K562 (cell line): ENCODE measurements around the gene ABCA13. TPM values are rescaled to one million over a fixed set of nuclear protein-coding genes. Genes with fewer than 3 reads are reported as not detected.
A peak's percentile ranks its signal among the peaks of the same experiment; 100 is the strongest.

Source experiments
- ATAC-seq: fragments of 200-7000 bp; cut with Tn5 transposase; 3 replicates; pipeline ENCODE4 v1.9.1; 2020; ENCODE audit warnings: moderate library complexity
- BruUV-seq: library from RNA; stranded (reverse); fragments of 400-500 nt; replicated peaks from 2 replicates; lab custom pipeline; 2021; lab: Mats Ljungman, UMichigan
- CTCF ChIA-PET: fragments of 300-600 bp; formaldehyde crosslinking; extraction: SDS; loops from one replicate; lab custom pipeline; 2021; ENCODE audit warnings: low intra/inter-chr PET ratio; lab: Yijun Ruan, JAX
- POLR2A ChIA-PET: fragments of 300-600, 350-650 bp; sonication (Branson Sonifier 250); formaldehyde crosslinking; extraction: SDS; loops from one replicate; lab custom pipeline; 2021; ENCODE audit warnings: antibody characterized with exemption, inconsistent platforms; lab: Yijun Ruan, JAX
- DNase-seq, 4 experiments: peaks; one replicate each; pipeline versions ENCODE4 v3.0.0 to v3.0.0-alpha.2; 2011 to 2018; ENCODE audit warnings: low spot score in 3 of 4, mixed read lengths in 3 of 4; ENCODE audit errors: extremely low read depth in 1 of 4
- FAIRE-seq: peaks from 2 replicates; lab custom pipeline; 2011; peaks lifted over from hg19 to GRCh38; lab: Jason Lieb, UNC
- H2AFZ ChIP-seq: 2 replicates; pipeline ENCODE4 v1.6.0; 2011; ENCODE audit warnings: low read depth, low read length, control low read depth, inconsistent platforms
- H3K27ac ChIP-seq: fragments of 200-600 bp; 3 replicates; pipeline ENCODE4 v1.8.0; 2011; ENCODE audit warnings: low read depth, mild to moderate bottlenecking, control low read depth, inconsistent platforms, low read length, moderate library complexity, mixed read lengths; ENCODE audit errors: extremely low read depth
- H3K27me3 ChIP-seq, 2 experiments: fragments of 300-600 bp in 1 of 2; 2 replicates in 1 of 2; 3 replicates in 1 of 2; pipeline versions ENCODE4 v1.6.0 to v1.8.0; 2011; ENCODE audit warnings: inconsistent platforms in 2 of 2, low read length in 2 of 2, mild to moderate bottlenecking in 1 of 2, mixed read lengths in 1 of 2, moderate library complexity in 1 of 2; ENCODE audit not compliant: control insufficient read depth in 2 of 2, insufficient read depth in 2 of 2
- H3K36me3 ChIP-seq: fragments of 300-600 bp; 3 replicates; pipeline ENCODE4 v1.8.0; 2011; ENCODE audit warnings: mild to moderate bottlenecking, low read length, inconsistent platforms; ENCODE audit not compliant: control insufficient read depth, insufficient read depth
- H3K4me1 ChIP-seq, 2 experiments: fragments of 200-600 bp in 1 of 2; replicated peaks in 1 of 2; 2 replicates in 1 of 2; 3 replicates in 1 of 2; pipeline versions ENCODE4 v1.5.1 to v1.8.0; 2011; ENCODE audit warnings: inconsistent platforms in 2 of 2, low read length in 2 of 2, mild to moderate bottlenecking in 1 of 2, mixed read lengths in 1 of 2, moderate library complexity in 1 of 2; ENCODE audit not compliant: control insufficient read depth in 2 of 2, insufficient read depth in 2 of 2
- H3K4me2 ChIP-seq: 2 replicates; pipeline ENCODE4 v1.6.1; 2011; ENCODE audit warnings: low read length, control low read depth, inconsistent platforms, mixed read lengths; ENCODE audit not compliant: insufficient read depth
- H3K4me3 ChIP-seq: fragments of 200-600 bp; sonication (generic), shearing (Covaris generic); 2 replicates; pipeline ENCODE4 v1.5.1; 2016; ENCODE audit warnings: control low read depth, inconsistent platforms
- H3K79me2 ChIP-seq: fragments of 200-600 bp; 3 replicates; pipeline ENCODE4 v1.8.0; 2011; ENCODE audit warnings: low read length, inconsistent platforms; ENCODE audit not compliant: control insufficient read depth, insufficient read depth
- H3K9ac ChIP-seq, 2 experiments: 2 replicates each; pipeline versions ENCODE4 v1.6.0 to v1.6.1; 2011; ENCODE audit warnings: low read depth in 2 of 2, low read length in 2 of 2, control low read depth in 1 of 2, inconsistent platforms in 1 of 2, mild to moderate bottlenecking in 1 of 2, mixed read lengths in 1 of 2; ENCODE audit not compliant: insufficient read depth in 1 of 2
- H3K9me1 ChIP-seq: one replicate; pipeline ENCODE4 v1.6.0; 2011; ENCODE audit warnings: inconsistent platforms, mild to moderate bottlenecking, low read length, moderate library complexity; ENCODE audit not compliant: control insufficient read depth, insufficient read depth
- H3K9me3 ChIP-seq: replicated peaks from 2 replicates; pipeline ENCODE4 v1.5.1; 2011; ENCODE audit warnings: low read depth, low read length, inconsistent platforms; ENCODE audit not compliant: control insufficient read depth, insufficient read depth
- H4K20me1 ChIP-seq: replicated peaks from 2 replicates; pipeline ENCODE4 v1.6.1; 2011; ENCODE audit warnings: low read length, inconsistent platforms, mixed read lengths; ENCODE audit not compliant: control insufficient read depth, insufficient read depth
- MTF1 ChIP-seq: fragments of 250-450 bp; sonication (Bioruptor Pico); IDR thresholded peaks from 2 replicates; pipeline ENCODE4 v1.9.0; 2021; ENCODE audit warnings: moderate library complexity, mild to moderate bottlenecking, inconsistent platforms, borderline replicate concordance
- MXD1 ChIP-seq: fragments of 250-450 bp; sonication (Bioruptor Pico); IDR thresholded peaks from 2 replicates; pipeline ENCODE4 v1.8.0; 2021; ENCODE audit warnings: borderline replicate concordance, mild to moderate bottlenecking, moderate library complexity; ENCODE audit not compliant: poor library complexity, severe bottlenecking
- OTX1 ChIP-seq: fragments of 450-650 bp; formaldehyde crosslinking; IDR thresholded peaks from 2 replicates; pipeline ENCODE4 v1.4.0; 2022; ENCODE audit warnings: mild to moderate bottlenecking
- PHB ChIP-seq: fragments of 250-450 bp; sonication (Bioruptor Pico); IDR thresholded peaks from 2 replicates; pipeline ENCODE4 v1.5.0; 2021
- PHF8 ChIP-seq: fragments of 200-600 bp; sonication (generic); IDR thresholded peaks from 2 replicates; pipeline ENCODE4 v1.6.1; 2012; ENCODE audit warnings: mixed run types, mild to moderate bottlenecking, inconsistent platforms, low read length, moderate library complexity, borderline replicate concordance
- RAD21 ChIP-seq, 2 experiments: fragments of 250-450 bp in 1 of 2; fragments of 450-650 bp in 1 of 2; sonication (Bioruptor Pico) in 1 of 2; formaldehyde crosslinking in 1 of 2; IDR thresholded peaks in 1 of 2; conservative IDR thresholded peaks in 1 of 2; 2 replicates each; pipeline versions ENCODE4 v1.4.0 to v1.8.0; 2020 to 2022; ENCODE audit warnings: mild to moderate bottlenecking in 2 of 2, moderate library complexity in 1 of 2
- SAFB ChIP-seq: fragments of 200-400 bp; formaldehyde crosslinking; IDR thresholded peaks from 2 replicates; pipeline ENCODE4 v1.6.1; 2017; ENCODE audit warnings: low read depth, low read length, borderline replicate concordance
- SMAD2 ChIP-seq: fragments of 150-350 bp; IDR thresholded peaks from 2 replicates; pipeline ENCODE4 v1.6.1; 2014; ENCODE audit warnings: low read depth, mild to moderate bottlenecking, low read length
- SPI1 ChIP-seq: IDR thresholded peaks from 2 replicates; pipeline ENCODE4 v1.6.1; 2011; ENCODE audit warnings: low read depth, low read length, control low read depth, borderline replicate concordance
- TOE1 ChIP-seq, 2 experiments: fragments of 450-650 bp in 1 of 2; sonication (generic) in 1 of 2; formaldehyde crosslinking in 1 of 2; IDR thresholded peaks; 2 replicates each; pipeline versions ENCODE4 v1.7.1 to v1.8.0; 2016 to 2022; ENCODE audit warnings: borderline replicate concordance in 2 of 2, mild to moderate bottlenecking in 2 of 2, antibody characterized with exemption in 1 of 2, inconsistent platforms in 1 of 2, low read depth in 1 of 2, missing genetic modification reagents in 1 of 2, moderate library complexity in 1 of 2
- ZBTB17 ChIP-seq: fragments of 450-650 bp; formaldehyde crosslinking; IDR thresholded peaks from 2 replicates; pipeline ENCODE4 v1.4.0; 2020; ENCODE audit warnings: mild to moderate bottlenecking
- ZNF146 ChIP-seq: IDR thresholded peaks from one replicate; pipeline ENCODE4 v1.6.1; 2018; ENCODE audit warnings: missing compliant biosample characterization; ENCODE audit not compliant: unreplicated experiment
- ZNF224 ChIP-seq: sonication (generic); formaldehyde crosslinking; IDR thresholded peaks from 2 replicates; pipeline ENCODE4 v1.8.0; 2022; ENCODE audit warnings: mild to moderate bottlenecking, missing genetic modification reagents
- ZNF408 ChIP-seq: fragments of 250-450 bp; sonication (Bioruptor Pico); IDR thresholded peaks from 2 replicates; pipeline ENCODE4 v1.4.0; 2020; ENCODE audit warnings: low read depth, mild to moderate bottlenecking, moderate library complexity
- ZNF41 ChIP-seq: fragments of 250-450 bp; sonication (Bioruptor Pico); conservative IDR thresholded peaks from 2 replicates; pipeline ENCODE4 v1.4.0; 2020; ENCODE audit warnings: mild to moderate bottlenecking
- ZNF592 ChIP-seq: fragments of 450-650 bp; IDR thresholded peaks from 2 replicates; pipeline ENCODE4 v1.6.1; 2017; ENCODE audit warnings: antibody characterized with exemption, mild to moderate bottlenecking
- ZSCAN32 ChIP-seq: fragments of 450-650 bp; formaldehyde crosslinking; IDR thresholded peaks from 2 replicates; pipeline ENCODE4 v1.4.0; 2020; ENCODE audit warnings: mild to moderate bottlenecking, moderate library complexity
- WGBS: fragments of 100-300 bp; shearing (Covaris generic); methylation state at CpG from one replicate; pipeline ENCODE4 v1.1.6; 2016; ENCODE audit warnings: low coverage, mixed read lengths; ENCODE audit not compliant: insufficient coverage; ENCODE audit errors: missing lambda C conversion rate; 5-methylcytosine and 5-hydroxymethylcytosine counted together
- in situ Hi-C: fragments of 300-500 bp; cut with MboI; formaldehyde crosslinking; loops from 4 replicates; pipeline ENCODE4 v1.15.0; 2018; ENCODE audit warnings: inconsistent platforms, mixed read lengths
- intact Hi-C: fragments of 100-400 bp; cut with micrococcal nuclease; formaldehyde crosslinking; loops from 2 replicates; pipeline ENCODE4 v1.14.2; 2022
- polyA plus RNA-seq, 8 experiments: library from polyadenylated mRNA; depleted of rRNA in 4 of 8; stranded (reverse) in 5 of 8; unstranded in 3 of 8; fragments of >200 nt; fragmentation: Nextera tagmentation in 2 of 8; fragmentation: Illumina TruSeq in 1 of 8; extraction: Ambion mirVana in 2 of 8; extraction: Trizol in 1 of 8; gene quantifications; 2 replicates each; pipeline versions ENCODE4 v1.2.1 to v1.2.3, GENCODE V29; 2011 to 2014; ENCODE audit warnings: inconsistent platforms in 1 of 8, missing spikeins in 1 of 8
- total RNA-seq, 7 experiments: library from RNA; depleted of rRNA in 6 of 7; stranded (reverse); fragments of >200 nt in 6 of 7; fragmentation: Illumina TruSeq in 2 of 7; extraction: Trizol in 2 of 7; gene quantifications; 2 replicates each; pipeline versions ENCODE4 v1.2.1 to v1.2.3, GENCODE V29; 2011 to 2021; ENCODE audit warnings: low replicate concordance in 1 of 7

The ABCA13 gene
- total and polyA plus RNA-seq, 9 of the 15 experiments (the other 6 are each of a cell fraction or from before 2014, with no cell fraction given): 0.14 to 1.5 (median 0.38) TPM

GRCh38 chr7:48452218-48452617 is 281.0 kb downstream of the ABCA13 start (continued):
- TF ChIP-seq ZNF592 (no peak), ZSCAN32 (CRISPR knock-in tag) (no peak), SAFB (no peak), SPI1 (no peak)

GRCh38 chr7:48454750-48455192 is 283.5 kb downstream of the ABCA13 start:
- no peaks in the 10 kb centered on the region for H3K9me1 ChIP-seq
- H2AFZ ChIP-seq: peak overlapping the region; percentile 55; the same call in 1 of the 2 replicates
- intact Hi-C loops (no loop called here), in situ Hi-C loops (no loop called here)
- 22% methylated on average over 37 of the region's 38 CpGs for WGBS
- no peaks in the 10 kb centered on the region for H3K27me3 ChIP-seq
- peak overlapping the region; percentile 18 for H3K4me3 ChIP-seq
- FAIRE-seq (no peak), DNase-seq (peak in 2 of 4 experiments; percentile 11 to 40), ATAC-seq (peak; percentile 95)
- ChIA-PET POLR2A (no interaction called here), CTCF (no interaction called here)
- H3K9me3 ChIP-seq: no peaks in the 10 kb centered on the region
- no TSS peak for BruUV-seq
- no peak overlapping the region for H3K9ac ChIP-seq
- H3K4me2 ChIP-seq: no peak overlapping the region
- H4K20me1 ChIP-seq: no peaks in the 10 kb centered on the region
- H3K27ac ChIP-seq: no peak overlapping the region; the same call in 2 of the 3 replicates
- no peaks in the 10 kb centered on the region; the same call in 2 of the 3 replicates for H3K79me2 ChIP-seq
- H3K4me1 ChIP-seq: peaks cover 0 to 5% of the 10 kb centered on the region in 2 experiments; a peak in 1 of 5 replicates
- no peaks in the 10 kb centered on the region for H3K36me3 ChIP-seq
- TF ChIP-seq ZNF408 (CRISPR knock-in tag) (no peak), PHB (CRISPR knock-in tag) (no peak), OTX1 (CRISPR knock-in tag) (no peak), ZNF146 (no peak), ZNF41 (CRISPR knock-in tag) (no peak), ZNF224 (CRISPR knock-in tag) (no peak), ZBTB17 (0 out of 2 replicates have a peak, but pooled peaks have one; percentile 17), TOE1 (IDR thresholded peaks at IDR 0.05; ENCODE audit: borderline replicate concordance) (no peak), TOE1 (CRISPR knock-in tag; IDR thresholded peaks at IDR 0.05; ENCODE audit: borderline replicate concordance, low read depth) (no peak), PHF8 (peak; percentile 49; the same call in 1 of the 2 replicates), RAD21 (CRISPR knock-in tag; conservative IDR thresholded peaks at IDR 0.05 in 1 of 2, IDR thresholded peaks at IDR 0.05 in 1 of 2) (peak; percentile 22 to 51; a peak in 2 of 4 replicates), SMAD2 (no peak), MXD1 (CRISPR knock-in tag) (no peak), MTF1 (CRISPR knock-in tag) (no peak)
